Right forelimb (tissue), 1 donor: Measurements from ENCODE around the gene ATPAF1.
"Not testable (repeated sequence)": the region's sequence is repeated elsewhere in the genome, so short reads cannot be mapped to it uniquely, and the experiment has no call there.

Experiments
- DNase-seq: peaks from one replicate; pipeline ENCODE4 v3.0.0-alpha.2; 2018

Gene ATPAF1, protein sequence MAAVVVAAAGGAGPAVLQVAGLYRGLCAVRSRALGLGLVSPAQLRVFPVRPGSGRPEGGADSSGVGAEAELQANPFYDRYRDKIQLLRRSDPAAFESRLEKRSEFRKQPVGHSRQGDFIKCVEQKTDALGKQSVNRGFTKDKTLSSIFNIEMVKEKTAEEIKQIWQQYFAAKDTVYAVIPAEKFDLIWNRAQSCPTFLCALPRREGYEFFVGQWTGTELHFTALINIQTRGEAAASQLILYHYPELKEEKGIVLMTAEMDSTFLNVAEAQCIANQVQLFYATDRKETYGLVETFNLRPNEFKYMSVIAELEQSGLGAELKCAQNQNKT

DNA sequence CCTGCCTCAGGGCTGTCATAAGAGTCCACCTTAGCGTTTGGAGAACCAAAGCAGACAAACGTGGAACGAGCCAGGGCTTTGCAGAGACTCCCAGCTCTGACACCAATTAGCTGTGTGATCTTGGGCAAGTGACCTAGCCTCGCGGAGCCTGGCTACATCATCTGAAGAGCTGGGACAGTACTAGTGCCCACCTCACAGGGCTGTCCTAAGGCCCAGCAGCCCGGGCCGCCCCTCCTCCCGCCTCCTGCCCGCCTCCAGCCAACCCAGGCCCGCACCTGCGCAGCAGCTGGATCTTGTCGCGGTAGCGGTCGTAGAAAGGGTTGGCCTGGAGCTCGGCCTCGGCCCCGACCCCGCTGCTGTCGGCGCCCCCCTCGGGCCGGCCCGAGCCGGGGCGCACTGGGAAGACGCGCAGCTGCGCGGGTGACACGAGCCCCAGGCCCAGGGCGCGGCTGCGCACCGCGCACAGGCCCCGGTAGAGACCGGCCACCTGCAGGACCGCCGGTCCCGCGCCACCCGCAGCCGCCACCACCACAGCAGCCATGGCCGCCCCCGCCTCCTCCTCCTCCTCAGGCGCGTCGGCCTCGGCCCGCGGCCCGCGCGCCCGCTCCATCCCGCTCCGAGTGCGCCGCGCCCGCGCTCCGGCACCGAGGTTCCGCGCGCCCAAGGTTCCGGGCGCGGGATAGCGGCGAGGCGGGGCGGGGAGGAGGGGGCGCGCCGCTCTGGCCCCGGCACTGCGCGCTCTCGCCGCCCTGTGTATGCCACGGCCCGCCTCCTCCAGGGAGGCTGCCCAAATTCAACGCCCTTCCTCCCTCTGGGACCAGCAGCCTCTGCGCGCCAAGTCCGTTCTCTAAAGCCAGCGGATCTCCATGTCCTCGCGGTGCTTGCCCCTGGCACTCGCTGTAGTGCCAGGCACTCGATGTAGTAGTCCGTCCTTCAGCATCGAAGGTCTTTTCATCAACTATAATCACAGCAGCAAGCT lies at the start of gene ATPAF1:
TSS of gene ATPAF1 (minus strand) at position 583 of the 979 bp plus-strand sequence. CDS start at position 541, 42 bp downstream.
- DNase-seq = peak; percentile 79

DNA sequence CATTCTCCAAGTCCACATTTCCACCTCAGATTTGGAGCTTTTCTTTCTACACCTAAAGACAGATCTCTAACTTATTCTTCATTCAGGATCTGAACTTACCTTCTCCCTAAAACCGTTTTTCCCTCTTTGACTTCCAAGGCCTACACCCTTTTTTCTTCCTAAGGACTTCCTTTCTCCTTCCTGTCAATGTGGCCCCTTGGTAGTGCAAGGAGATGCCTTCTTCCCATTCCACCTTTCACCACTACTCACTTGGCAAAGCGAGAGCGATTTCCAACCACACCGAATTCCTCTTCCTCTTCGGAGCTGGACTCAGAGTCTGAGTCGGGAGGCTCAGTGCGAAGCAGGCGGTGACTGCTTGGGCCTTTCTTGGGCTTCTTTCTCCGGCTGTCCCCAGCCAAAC lies 49.5 kb upstream of the ATPAF1 start:
- no peak for DNase-seq

DNA sequence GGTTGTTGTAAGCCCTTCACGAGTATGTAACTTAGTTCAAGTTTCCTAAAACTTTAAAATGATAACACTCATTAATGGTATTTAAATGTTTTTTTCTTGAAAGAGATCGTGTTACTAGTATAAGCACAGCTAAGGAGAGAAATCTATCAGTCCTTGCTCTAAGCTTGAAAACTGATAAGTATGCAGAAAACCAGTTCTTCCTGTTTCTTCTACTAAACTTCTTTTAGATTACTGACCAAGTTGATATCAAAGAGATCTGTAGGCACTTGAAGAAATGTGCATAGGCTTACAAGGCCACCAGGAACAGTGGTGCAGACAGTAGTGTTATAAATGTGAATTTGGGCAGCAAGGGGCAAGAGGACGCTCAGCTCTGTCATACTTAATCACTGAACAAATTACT lies 46.8 kb upstream of the ATPAF1 start:
- no peak for DNase-seq

DNA sequence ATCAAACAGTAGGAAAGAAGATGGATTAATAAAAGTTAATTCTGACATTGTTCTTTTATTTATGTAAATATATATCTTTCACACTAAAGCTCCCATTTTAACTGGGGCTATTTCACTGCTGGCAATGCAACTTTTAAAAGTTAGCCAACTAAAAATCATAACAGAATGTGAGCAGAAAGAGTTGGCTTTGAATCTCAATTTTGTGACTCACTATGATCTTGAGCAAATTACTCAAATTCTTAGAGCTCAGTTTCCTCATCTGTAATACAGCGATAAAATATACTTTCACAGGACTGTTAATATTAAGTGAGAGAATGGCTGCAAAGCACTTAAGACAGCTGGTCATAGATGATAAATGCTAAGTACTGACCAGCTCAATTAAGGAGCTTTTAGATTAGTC lies 40.0 kb upstream of the ATPAF1 start:
- DNase-seq = no peak

DNA sequence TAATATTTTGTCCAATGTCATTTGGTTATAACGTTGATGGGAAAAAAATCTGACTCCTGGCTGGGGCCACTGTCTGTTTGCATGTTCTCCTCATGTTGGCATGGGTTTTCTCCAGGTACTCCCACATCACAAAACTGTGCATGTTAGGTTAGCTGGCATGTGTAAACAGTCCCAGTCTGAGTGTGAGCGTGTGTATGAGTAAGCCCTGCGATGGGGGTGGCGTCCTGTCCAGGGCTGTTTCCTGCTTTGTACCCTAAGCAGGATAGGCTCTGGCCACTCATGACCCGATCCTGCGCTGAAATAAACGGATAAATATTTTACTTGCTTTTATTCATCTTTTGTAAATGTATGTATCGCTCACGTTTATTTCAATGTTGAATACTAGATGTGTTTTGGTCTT lies 37.2 kb upstream of the ATPAF1 start:
- DNase-seq = no peak

DNA sequence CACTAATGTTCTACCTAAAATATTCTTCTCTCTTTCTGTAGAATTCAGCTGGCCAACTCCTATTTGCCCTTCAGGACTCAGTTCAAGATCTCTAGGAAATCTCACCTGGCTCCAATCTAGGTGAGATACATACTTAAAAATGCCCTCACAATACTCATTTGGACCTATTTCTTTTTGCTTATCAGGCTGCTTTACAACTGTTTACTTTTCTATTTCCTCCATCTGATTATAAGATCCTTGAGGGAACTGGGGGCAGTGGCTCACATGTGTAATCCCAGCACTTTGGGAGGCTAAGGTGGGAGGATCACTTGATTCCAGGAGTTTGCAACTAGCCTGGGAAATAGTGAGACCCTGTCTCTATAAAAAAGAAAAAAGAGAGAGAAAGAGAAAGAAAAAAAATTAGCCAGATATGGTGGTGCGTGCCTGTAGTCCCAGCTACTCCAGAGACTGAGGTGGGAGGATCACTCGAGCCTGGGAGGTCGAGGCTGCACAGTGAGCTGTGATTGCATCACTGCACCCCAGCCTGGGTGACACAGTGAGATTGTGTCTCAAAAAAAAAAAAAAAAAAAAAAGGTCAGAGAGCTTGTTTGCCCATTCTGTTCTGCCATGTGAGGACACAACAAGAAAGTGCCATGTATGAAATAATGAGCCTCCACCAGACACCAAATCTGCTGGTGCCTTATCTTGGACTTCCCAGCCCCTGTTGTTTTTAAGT lies 35.9 kb upstream of the ATPAF1 start:
- DNase-seq = no peak

DNA sequence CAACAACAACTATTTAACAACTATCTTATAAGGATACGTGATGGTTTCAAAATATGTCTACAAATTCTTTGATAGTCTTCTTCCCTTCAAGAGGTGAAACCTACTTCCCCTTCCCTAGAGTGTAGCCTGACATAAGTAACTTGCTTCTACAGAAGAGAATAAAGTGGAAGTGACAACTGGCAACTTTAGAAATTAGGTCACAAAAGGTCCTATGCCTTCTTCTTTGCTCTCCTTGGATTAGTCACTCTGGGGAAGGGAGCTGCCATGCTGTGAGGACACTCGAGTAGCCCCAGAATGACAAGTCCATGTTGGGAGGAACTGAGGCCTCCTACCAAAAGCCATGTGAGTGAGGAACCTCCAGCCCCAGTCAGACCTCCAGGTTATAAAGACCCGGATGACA lies 31.5 kb upstream of the ATPAF1 start:
- DNase-seq = no peak

DNA sequence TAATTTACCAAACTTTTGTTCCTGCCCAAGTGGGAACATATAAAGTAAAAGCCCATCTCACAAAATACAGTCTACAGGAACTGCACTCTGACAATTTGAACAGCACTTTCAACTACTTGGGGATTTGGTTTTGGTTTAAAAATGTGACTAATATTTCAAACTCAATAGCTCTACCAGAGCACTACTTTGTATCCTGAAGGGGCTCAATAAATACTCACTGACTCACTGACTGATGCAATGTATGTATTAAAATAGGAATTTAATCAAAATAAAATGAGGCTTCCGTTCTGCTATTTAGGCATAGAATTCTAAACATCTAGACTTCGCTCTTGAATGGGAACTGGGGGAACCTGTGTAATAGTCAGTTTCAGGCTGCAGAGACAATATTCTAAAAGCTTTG lies 28.9 kb upstream of the ATPAF1 start:
- no peak for DNase-seq

DNA sequence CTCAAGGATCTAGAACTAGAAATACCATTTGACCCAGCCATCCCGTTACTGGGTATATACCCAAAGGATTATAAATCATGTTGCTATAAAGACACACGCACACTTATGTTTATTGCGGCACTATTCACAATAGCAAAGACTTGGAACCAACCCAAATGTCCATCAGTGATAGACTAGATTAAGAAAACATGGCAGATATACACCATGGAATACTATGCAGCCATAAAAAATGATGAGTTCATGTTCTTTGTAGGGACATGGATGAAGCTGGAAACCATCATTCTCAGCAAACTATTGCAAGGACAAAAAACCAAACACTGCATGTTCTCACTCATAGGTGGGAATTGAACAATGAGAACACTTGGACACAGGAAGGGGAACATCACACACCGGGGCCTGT lies 26.5 kb upstream of the ATPAF1 start:
- DNase-seq = not testable (repeated sequence)

DNA sequence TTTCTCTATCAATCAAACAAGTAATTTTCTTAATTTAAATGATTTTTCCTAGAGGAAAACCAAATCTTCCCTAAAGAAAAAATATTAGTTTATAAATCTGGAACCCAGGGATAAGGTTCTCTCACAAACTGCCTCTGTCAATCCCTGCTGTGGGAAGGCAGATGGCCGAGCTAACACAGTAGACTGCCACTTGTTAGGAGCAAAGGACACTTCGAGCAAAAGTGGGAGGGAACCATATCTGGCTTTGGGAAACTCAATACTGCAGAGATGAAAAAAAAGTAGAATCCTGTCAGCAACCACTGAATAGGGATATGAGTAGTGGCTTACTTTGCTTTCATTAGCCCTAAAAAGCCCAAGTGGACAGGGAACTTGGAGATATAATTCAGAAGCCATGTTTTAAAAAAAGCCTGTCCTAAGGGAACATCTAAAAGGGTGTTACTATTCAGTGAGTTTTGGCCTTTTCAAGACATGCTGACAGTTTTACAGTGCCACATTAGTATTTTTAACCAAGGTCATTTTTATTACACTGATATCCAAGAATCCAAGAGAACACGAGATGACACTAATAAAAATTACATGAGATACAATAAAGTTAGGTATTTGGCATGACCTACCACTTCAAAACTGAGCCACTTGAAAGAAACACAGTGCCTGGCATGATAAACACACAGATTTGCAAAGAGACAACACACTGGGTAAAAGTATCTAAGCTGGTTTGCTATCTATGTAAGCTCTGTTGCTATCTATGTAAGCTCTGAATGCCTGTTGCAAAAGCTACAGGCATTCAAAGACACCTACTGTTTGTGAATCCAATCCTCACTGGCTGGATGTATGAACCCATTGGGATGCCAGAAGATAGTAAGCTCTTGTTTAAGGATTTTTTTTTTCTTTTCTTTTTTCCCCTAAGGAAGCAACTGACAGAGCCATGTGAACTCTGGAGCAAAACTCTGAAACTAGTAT lies 24.9 kb upstream of the ATPAF1 start:
- no peak for DNase-seq

DNA sequence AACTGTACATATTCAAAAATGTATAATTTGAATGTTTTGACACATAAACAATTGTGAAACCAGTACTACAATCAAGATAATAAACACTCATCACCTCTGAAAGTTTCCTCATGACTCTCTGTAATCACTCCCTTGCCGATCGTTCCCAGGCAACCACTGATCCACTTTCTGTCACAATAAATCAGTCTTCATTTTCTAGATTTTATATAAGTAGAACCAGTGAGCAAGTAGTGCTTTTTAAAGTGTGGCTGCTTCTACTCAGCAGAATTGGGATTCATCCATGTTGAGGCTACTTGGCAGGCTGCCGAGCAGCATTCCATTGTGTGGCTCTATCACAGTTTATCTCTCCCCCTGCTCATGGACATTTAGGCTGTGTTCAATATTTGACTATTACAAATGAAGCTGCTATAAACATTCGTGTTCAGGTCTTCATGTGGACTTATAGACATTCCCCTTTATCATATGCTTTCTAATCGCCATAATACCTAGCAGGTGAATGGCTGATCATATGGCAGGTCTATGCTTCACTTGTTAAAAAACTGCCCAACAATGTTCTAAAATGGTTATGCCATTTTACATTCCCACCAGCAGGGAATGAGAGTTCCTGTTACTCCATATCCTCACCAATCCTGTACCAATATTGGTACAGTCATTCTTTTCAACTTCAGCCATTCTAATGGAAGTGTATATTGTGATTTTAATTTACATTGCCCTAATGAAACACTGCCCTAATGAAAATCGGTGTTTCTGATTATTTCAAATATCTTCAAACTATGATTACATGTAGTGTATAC lies 24.0 kb upstream of the ATPAF1 start:
- no peak for DNase-seq

DNA sequence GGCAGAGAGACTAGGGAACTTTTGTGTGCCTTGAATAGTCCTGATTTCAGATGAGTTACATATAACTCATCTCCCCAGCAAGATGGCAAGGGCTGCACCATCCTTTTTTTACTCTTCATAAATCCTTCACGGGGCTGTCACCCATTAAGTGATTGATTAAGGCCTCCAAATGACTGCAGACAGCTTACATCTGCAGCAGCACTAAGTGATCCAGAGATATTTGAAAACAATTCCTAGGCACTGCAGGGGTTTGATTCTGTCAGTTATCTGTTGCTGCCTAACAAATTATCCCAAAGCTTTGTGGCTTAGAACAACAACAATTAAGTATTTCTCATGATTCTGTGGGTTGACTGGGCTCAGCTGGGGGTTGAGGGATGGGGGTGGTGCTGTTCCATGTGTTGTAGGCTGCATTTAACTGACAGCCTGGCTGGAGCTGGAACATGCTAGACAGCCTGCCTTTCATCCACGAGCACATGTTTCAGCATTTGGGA lies 22.8 kb upstream of the ATPAF1 start:
- no peak for DNase-seq

DNA sequence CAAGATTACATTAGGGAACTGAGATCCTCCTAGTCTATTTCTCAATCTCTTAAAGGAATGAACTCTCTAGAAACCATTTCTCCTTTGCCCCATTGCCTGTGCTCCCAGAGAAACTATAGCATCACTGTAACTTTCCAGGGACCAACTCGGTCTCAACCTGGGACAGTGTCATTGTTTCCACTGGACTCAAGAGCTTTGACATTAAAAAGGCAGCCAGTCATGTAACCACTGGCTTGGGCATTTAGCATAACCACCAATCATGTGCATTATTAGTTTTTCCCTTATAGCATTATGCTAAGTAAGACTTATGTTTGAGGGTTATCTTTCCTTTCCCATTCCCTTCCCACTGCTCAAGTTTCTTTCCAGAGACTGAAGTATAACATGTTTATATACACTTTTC lies 21.7 kb upstream of the ATPAF1 start:
- no peak for DNase-seq

DNA sequence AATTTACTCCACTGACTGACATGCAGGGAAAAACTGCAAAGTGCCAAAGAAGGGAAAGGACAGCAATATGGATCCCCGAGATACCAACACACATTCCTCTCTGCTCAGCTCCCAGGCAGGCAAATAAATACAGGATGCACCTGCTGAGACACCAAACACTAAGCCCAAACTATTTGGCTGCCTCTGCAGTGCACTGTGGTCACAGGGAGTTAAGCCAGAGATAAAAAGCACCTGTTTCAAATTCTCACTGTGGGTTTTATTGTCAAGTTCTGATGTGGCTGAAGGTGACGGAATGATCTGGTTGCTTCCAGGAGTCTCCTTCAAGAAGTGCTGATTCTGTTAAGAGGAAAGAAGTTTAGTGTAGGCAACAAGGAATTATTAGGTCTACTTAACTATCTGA lies 21.2 kb upstream of the ATPAF1 start:
- DNase-seq = no peak

DNA sequence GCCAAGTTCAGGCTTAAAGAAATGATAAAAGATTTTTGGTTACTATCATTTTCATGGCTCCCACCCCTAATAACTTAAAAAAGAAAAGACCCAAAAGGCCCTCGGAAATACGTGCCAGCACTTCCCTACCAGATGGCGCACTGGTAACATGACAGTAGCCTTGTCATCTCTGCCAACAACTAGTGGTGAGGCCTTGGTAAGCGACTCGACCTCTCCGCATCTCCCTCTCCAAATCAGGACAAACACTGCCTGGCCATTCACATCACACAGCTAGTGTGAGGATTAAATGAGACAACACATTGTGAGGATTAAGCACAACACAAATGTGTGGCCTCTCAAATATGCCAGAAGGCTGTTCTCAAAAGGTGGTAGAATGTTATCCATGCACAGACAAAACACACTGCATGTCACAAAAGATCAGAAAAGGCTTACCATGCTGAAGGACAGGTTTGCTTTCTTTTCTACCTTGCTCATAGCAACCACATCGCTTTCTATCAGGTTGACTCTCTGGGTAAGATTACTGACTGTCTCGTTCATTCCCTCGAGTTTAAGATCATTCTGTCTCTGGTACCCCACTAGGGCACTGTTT lies 19.9 kb upstream of the ATPAF1 start:
- no peak for DNase-seq

DNA sequence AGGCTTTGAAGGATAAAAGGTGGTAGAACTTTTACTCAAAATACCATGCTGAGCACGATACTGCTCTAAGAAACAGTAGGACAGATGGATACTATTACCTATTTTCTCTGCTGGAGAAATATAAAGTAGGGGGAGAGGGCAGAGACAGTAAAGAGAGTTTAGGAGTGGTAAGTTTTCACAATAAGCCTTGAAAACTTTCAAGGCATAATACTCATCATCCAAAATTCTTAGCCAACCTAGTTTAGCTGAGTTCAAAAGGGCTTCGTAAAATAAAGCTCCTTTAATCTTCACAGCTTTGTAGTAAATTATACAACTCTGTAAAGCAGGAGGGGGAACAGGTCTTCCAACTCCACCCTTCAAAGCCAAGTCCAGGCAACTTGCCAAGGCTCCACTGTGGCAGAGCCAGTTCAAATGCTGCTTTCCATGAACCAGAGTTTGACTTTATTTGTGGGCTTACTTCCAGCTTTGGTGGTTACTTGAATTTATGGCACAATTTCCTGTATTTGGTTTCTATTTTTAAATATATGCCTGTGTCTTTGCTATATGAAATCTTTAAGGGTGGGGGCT lies 19.0 kb upstream of the ATPAF1 start:
- DNase-seq = peak; percentile 68

DNA sequence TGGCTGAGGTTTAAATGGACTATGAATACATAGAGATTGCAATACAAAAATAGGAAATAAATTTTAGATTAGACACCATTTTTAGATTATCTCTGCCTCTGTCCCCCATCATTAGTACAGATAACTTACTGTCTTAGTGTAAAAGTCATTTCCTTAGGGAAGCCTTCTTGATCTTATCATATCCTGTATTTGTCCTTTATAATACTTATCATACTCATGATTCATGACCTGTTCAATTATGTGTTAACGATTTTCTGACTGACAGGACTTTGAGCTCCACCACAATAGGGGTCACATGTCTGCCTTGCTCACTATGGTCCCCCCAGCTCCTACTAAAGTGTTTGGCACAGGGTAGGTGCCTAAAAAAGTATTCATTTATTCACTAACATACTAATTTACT lies 18.1 kb upstream of the ATPAF1 start:
- no peak for DNase-seq

DNA sequence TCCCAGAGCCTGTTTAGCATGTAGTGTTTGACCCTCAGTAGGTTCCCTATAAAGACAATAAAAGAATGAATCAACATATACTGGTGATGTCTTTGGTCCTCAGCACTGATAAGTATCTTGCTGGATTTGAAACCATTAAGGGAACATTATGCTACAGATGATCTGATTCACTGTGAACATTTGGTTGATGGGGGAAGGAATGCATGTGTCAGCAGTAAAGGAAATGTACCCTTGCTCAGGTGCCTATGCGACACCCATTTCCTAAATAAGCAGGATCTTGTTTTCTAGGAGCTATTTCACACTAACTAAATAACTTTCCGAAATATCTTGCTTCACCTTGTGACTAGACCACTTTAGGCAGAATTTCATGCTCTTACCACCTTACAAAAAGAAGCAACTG lies 16.5 kb upstream of the ATPAF1 start:
- no peak for DNase-seq

DNA sequence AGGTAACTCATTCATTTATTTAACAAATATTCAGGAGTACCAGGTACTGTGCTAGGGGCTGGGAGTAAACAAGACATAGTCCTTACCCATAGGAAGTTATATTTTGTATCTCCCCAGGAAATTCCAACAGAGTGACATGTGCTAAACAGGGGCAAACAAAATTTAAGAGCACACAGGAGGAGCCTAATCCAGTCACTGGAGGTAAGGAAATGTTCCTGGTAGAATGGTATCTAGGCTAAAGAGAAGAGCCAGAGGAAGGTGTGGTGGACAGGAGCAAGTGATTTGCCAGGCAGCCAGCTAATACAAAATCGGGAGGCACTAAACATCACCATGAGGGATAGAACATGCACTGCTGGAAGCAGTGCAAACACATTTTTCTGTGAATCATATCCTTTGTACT lies 13.9 kb upstream of the ATPAF1 start:
- DNase-seq = no peak

DNA sequence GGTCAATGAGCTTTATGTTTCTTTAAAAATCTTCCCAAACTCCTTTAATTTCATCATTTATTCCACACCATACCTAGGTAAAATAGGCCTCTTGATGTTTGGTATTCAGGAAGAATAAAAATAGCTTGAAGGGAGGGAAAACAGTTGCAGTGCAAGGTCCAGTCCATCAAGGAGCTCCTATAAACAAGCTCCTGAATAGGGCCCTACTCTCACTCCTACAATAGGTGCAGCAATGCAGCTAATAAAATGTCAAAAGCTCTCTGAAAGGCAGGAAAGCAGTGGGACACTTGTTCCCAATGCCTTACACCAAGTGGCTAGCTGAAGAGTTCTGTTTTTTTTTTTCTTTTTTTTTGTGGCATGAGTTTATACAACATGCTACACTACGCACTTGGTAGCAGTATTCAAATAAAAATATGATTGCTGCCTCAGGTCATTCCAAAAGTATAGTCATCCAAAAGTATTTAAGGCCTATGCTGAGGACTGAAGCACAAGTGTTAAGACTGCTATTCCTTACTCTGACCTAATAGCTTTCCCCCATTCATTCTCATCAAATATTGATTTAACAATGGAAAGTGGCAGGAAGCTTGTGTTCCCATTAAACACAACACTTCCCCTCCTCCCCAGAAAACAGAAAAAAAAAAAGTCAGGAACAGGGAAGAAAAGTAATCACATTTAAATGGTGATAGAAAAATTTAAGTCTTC lies 13.3 kb upstream of the ATPAF1 start:
- DNase-seq = no peak
